GM12878 (cell line): ENCODE data around the gene LRIG2.

Source experiments
- CBX3 ChIP-seq: fragments of 200-600 bp; sonication (generic); IDR thresholded peaks from 2 replicates; pipeline ENCODE4 v1.6.1; 2016; ENCODE audit warnings: low read depth, borderline replicate concordance
- HCFC1 ChIP-seq: fragments of 150-350 bp; IDR thresholded peaks from 2 replicates; pipeline ENCODE4 v1.6.1; 2014; ENCODE audit warnings: low read length
- RCOR1 ChIP-seq: conservative IDR thresholded peaks from 2 replicates; pipeline ENCODE4 v1.6.1; 2012; ENCODE audit warnings: low read depth, low read length, improper control_type of control experiment
- SKIL ChIP-seq: fragments of 450-650 bp; IDR thresholded peaks from 2 replicates; pipeline ENCODE4 v1.6.1; 2017; ENCODE audit warnings: mild to moderate bottlenecking, low read depth, inconsistent platforms; ENCODE audit not compliant: poor library complexity, severe bottlenecking

- no peak for TF ChIP-seq CBX3
- TF ChIP-seq HCFC1 = no peak
- no peak for TF ChIP-seq RCOR1
- TF ChIP-seq SKIL = no peak
Measured at GRCh38 chr1:113178522-113178921, 105.5 kb downstream of the LRIG2 start.
